IMR-90 (cell line): Measurements from ENCODE around the gene ACHE.

Source experiments
- CEBPB ChIP-seq: IDR thresholded peaks from 2 replicates; pipeline ENCODE4 v1.6.1; 2012; ENCODE audit warnings: low read depth, low read length, improper control_type of control experiment
- NFE2L2 ChIP-seq: fragments of 150-350 bp; IDR thresholded peaks from 2 replicates; pipeline ENCODE4 v1.6.1; 2016; ENCODE audit warnings: low read depth, mild to moderate bottlenecking, low read length
- TF ChIP-seq, protein P1 (sequence below): conservative IDR thresholded peaks from 2 replicates; pipeline ENCODE4 v1.5.1; 2012; ENCODE audit warnings: mild to moderate bottlenecking, low read depth, low read length, improper control_type of control experiment

DNA sequence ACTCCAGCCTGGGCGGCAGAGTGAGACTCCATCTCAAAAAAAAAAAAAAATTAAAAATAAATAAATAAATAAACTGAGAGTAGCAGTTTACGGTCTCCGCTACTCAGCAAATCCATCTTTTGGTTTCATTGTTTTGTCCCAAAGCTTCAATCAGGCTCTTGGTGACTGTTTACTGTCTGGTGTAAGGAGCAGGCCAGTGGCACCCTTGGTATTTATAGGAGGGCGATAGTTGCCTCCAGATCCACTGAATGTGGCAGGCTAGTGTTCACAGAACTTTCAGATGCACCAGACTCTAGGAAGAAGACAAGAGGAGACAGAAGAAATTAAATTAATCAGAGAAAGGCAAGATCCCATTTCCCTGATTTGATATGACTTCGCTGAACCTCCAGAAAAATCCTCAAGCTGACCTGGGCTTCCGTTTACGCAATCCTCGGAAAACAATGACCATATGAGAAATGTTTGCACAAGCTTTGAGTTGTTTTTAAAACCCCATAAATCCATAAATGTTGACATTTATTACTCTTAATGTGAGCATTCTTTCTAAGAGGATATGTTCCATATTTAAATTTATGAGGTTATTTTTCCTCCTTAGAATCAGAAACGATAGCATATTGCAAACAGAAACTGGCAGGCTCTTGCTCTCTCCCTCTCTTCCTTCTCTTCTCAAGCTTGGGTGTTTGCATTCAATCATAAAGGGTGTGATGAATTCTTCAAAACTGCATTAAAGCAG is 46.5 kb upstream of the ACHE start:
- TF ChIP-seq, protein P1, sequence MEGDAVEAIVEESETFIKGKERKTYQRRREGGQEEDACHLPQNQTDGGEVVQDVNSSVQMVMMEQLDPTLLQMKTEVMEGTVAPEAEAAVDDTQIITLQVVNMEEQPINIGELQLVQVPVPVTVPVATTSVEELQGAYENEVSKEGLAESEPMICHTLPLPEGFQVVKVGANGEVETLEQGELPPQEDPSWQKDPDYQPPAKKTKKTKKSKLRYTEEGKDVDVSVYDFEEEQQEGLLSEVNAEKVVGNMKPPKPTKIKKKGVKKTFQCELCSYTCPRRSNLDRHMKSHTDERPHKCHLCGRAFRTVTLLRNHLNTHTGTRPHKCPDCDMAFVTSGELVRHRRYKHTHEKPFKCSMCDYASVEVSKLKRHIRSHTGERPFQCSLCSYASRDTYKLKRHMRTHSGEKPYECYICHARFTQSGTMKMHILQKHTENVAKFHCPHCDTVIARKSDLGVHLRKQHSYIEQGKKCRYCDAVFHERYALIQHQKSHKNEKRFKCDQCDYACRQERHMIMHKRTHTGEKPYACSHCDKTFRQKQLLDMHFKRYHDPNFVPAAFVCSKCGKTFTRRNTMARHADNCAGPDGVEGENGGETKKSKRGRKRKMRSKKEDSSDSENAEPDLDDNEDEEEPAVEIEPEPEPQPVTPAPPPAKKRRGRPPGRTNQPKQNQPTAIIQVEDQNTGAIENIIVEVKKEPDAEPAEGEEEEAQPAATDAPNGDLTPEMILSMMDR = no peak
- TF ChIP-seq CEBPB (peak; percentile 63), NFE2L2 (no peak)
